Endothelial cell of umbilical vein (primary cell): ENCODE results near the gene NHS. TPM values are rescaled to one million over a fixed set of nuclear protein-coding genes. Genes with fewer than 3 reads are reported as not detected.

Experiments used
- BruUV-seq: library from RNA; stranded (reverse); fragments of 400-500 nt; replicated peaks from 2 replicates; lab custom pipeline; 2021; lab: Mats Ljungman, UMichigan
- CTCF ChIA-PET: fragments of 300-600, 350-600 bp; sonication (Branson Sonifier 250); formaldehyde crosslinking; loops from one replicate; lab custom pipeline; 2021; ENCODE audit warnings: antibody characterized with exemption, inconsistent platforms; lab: Charles Lee
- POLR2A ChIA-PET: fragments of 300-600, 350-600 bp; sonication (Branson Sonifier 250); formaldehyde crosslinking; loops from one replicate; lab custom pipeline; 2021; ENCODE audit warnings: antibody characterized with exemption, inconsistent platforms; lab: Charles Lee
- DNase-seq: peaks from one replicate; pipeline ENCODE4 v3.0.0-alpha.2; 2011; ENCODE audit warnings: low read depth, low spot score
- FAIRE-seq: peaks from 2 replicates; lab custom pipeline; 2011; peaks lifted over from hg19 to GRCh38; lab: Jason Lieb, UNC
- H2AFZ ChIP-seq: 2 replicates; pipeline ENCODE4 v1.6.0; 2012; ENCODE audit warnings: low read depth, low read length, control low read depth, inconsistent platforms
- H3K27ac ChIP-seq: 2 replicates; pipeline ENCODE4 v1.5.1; 2011; ENCODE audit warnings: low read depth, mild to moderate bottlenecking, control low read depth, low read length, moderate library complexity; ENCODE audit not compliant: insufficient read depth
- H3K27me3 ChIP-seq, 2 experiments: 2 replicates each; pipeline versions ENCODE4 v1.6.0 to v1.6.1; 2011; ENCODE audit warnings: low read length in 2 of 2, mixed read lengths in 1 of 2; ENCODE audit not compliant: control insufficient read depth in 2 of 2, insufficient read depth in 2 of 2
- H3K36me3 ChIP-seq, 2 experiments: 2 replicates in 1 of 2; 3 replicates in 1 of 2; pipeline ENCODE4 v1.5.1; 2011; ENCODE audit warnings: low read length in 2 of 2, mild to moderate bottlenecking in 1 of 2, moderate library complexity in 1 of 2; ENCODE audit not compliant: control insufficient read depth in 2 of 2, insufficient read depth in 2 of 2; ENCODE audit errors: extremely low read depth in 1 of 2
- H3K4me1 ChIP-seq: 3 replicates; pipeline ENCODE4 v1.5.1; 2011; ENCODE audit warnings: mild to moderate bottlenecking, low read length; ENCODE audit not compliant: control insufficient read depth, insufficient read depth; ENCODE audit errors: extremely low read depth
- H3K4me2 ChIP-seq: 2 replicates; pipeline ENCODE4 v1.6.1; 2011; ENCODE audit warnings: low read length, control low read depth, mixed read lengths; ENCODE audit not compliant: insufficient read depth
- H3K4me3 ChIP-seq, 3 experiments: fragments of 200-600 bp in 1 of 3; sonication (generic), shearing (Covaris generic) in 1 of 3; replicated peaks in 1 of 3; 2 replicates each; pipeline ENCODE4 v1.5.1; 2011 to 2016; ENCODE audit warnings: control low read depth in 3 of 3, low read length in 3 of 3, mild to moderate bottlenecking in 2 of 3, inconsistent platforms in 1 of 3, low read depth in 1 of 3, moderate library complexity in 1 of 3; ENCODE audit not compliant: insufficient read depth in 1 of 3
- H3K79me2 ChIP-seq: 2 replicates; pipeline ENCODE4 v1.6.0; 2012; ENCODE audit warnings: low read length, inconsistent platforms; ENCODE audit not compliant: control insufficient read depth, insufficient read depth
- H3K9ac ChIP-seq: replicated peaks from 2 replicates; pipeline ENCODE3; 2011; ENCODE audit warnings: low read length, control low read depth; ENCODE audit not compliant: insufficient read depth; ENCODE audit errors: extremely low read depth
- H3K9me1 ChIP-seq: replicated peaks from 3 replicates; pipeline ENCODE4 v1.6.0; 2011; ENCODE audit warnings: mild to moderate bottlenecking, low read length; ENCODE audit not compliant: control insufficient read depth, insufficient read depth; ENCODE audit errors: extremely low read depth
- H3K9me3 ChIP-seq: replicated peaks from 2 replicates; pipeline ENCODE4 v1.5.1; 2012; ENCODE audit warnings: low read length, inconsistent platforms; ENCODE audit not compliant: control insufficient read depth, insufficient read depth
- H4K20me1 ChIP-seq: replicated peaks from 2 replicates; pipeline ENCODE3; 2011; ENCODE audit warnings: mild to moderate bottlenecking, low read length; ENCODE audit not compliant: control insufficient read depth, insufficient read depth; ENCODE audit errors: extremely low read depth
- EZH2 ChIP-seq: IDR thresholded peaks from 2 replicates; pipeline ENCODE4 v1.6.1; 2012; ENCODE audit warnings: borderline replicate concordance, low read depth, mild to moderate bottlenecking, moderate library complexity, low read length, inconsistent platforms; ENCODE audit not compliant: severe bottlenecking
- FOS ChIP-seq: IDR thresholded peaks from 2 replicates; pipeline ENCODE4 v1.6.1; 2011; ENCODE audit warnings: mild to moderate bottlenecking, low read length, moderate library complexity, borderline replicate concordance; ENCODE audit not compliant: insufficient read depth
- JUN ChIP-seq: IDR thresholded peaks from 2 replicates; pipeline ENCODE4 v1.6.1; 2011; ENCODE audit warnings: borderline replicate concordance, low read depth; ENCODE audit not compliant: insufficient read length, insufficient read depth
- MYC ChIP-seq: IDR thresholded peaks from one replicate; pipeline ENCODE4 v1.6.1; 2011; ENCODE audit warnings: mild to moderate bottlenecking, low read depth, low read length
- POLR2A ChIP-seq: IDR thresholded peaks from 2 replicates; pipeline ENCODE4 v1.6.1; 2012; ENCODE audit warnings: low read depth, mild to moderate bottlenecking, control low read depth, low read length
- POLR2AphosphoS5 ChIP-seq: IDR thresholded peaks from 2 replicates; pipeline ENCODE4 v1.6.1; 2012; ENCODE audit warnings: low read depth, mild to moderate bottlenecking, control low read depth, low read length, moderate library complexity; ENCODE audit not compliant: insufficient read depth
- dilution Hi-C: fragments of 300-500 bp; cut with MboI; formaldehyde crosslinking; loops from one replicate; pipeline ENCODE4 v1.15.0; 2019; ENCODE audit warnings: low sequenced_read_pairs; ENCODE audit not compliant: extremely low pct_ligation_motif_present
- intact Hi-C: fragments of 100-400 bp; cut with micrococcal nuclease; formaldehyde crosslinking; loops from one replicate; pipeline ENCODE4 v1.10.0; 2022
- polyA plus RNA-seq, 4 experiments: library from polyadenylated mRNA; depleted of rRNA in 3 of 4; stranded (reverse) in 3 of 4; unstranded in 1 of 4; fragments of >200 nt; gene quantifications; 2 replicates each; pipeline versions ENCODE4 v1.2.1 to v1.2.3, GENCODE V29; 2011 to 2012; ENCODE audit warnings: missing spikeins in 1 of 4
- total RNA-seq: library from RNA; stranded (reverse); gene quantifications from 2 replicates; pipeline ENCODE4 v1.2.3, GENCODE V29; 2021
- TF ChIP-seq, protein P1 (sequence below), 2 donors: IDR thresholded peaks; 1 replicate in 1 of 2; 2 replicates in 1 of 2; pipeline ENCODE4 v1.5.1; 2011; ENCODE audit warnings: low read length in 2 of 2, mild to moderate bottlenecking in 2 of 2, moderate library complexity in 2 of 2, control low read depth in 1 of 2, inconsistent platforms in 1 of 2, low read depth in 1 of 2; ENCODE audit not compliant: insufficient read depth in 1 of 2; ENCODE audit errors: extremely low read depth in 1 of 2
- TF ChIP-seq, protein P2 (sequence below): IDR thresholded peaks from 2 replicates; pipeline ENCODE4 v1.6.1; 2011; ENCODE audit not compliant: insufficient read depth, insufficient read length

The NHS gene
- total and polyA plus RNA-seq, 2 donors (not counting 3 experiments of a cell fraction or from before 2014, with no cell fraction given) = 0.07 to 0.46 TPM

DNA sequence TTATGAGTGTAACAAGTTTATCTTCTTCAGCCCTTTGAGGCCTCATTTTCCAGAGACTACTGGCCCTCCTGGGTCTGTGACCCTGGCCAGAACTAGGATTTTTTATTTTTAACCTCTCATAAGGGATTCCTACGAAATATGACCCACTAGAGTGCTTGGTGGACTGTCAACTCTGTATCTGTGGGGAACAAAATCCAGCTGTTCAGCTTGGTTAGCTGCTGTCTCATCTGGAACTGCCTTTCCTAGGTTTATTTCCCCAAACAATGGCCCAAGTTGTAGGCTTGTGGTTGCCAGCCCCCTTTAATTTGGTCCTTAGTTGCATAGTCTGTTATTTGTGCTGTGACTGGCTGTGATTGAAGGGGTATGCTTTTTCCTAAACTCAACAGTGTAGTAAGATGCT is 56.2 kb downstream of the NHS start:
- ChIA-PET POLR2A (no interaction called here), CTCF (no interaction called here)
- Histone ChIP-seq H3K4me1 (no peaks in the 10 kb centered on the region), H3K9me1 (no peaks in the 10 kb centered on the region), H3K4me2 (no peak overlapping the region), H2AFZ (no peak overlapping the region), H3K27me3 (no peaks in the 10 kb centered on the region), H3K9ac (no peak overlapping the region), H3K79me2 (no peaks in the 10 kb centered on the region), H3K36me3 (no peaks in the 10 kb centered on the region), H3K9me3 (no peaks in the 10 kb centered on the region), H3K4me3 (no peak overlapping the region), H4K20me1 (no peaks in the 10 kb centered on the region), H3K27ac (no peak overlapping the region)
- dilution Hi-C loops (no loop called here), intact Hi-C loops (no loop called here)
- FAIRE-seq (no peak), DNase-seq (no peak)
- TF ChIP-seq POLR2A (no peak), POLR2AphosphoS5 (no peak), MYC (no peak), JUN (no peak), EZH2 (no peak)
- TF ChIP-seq, protein P1, sequence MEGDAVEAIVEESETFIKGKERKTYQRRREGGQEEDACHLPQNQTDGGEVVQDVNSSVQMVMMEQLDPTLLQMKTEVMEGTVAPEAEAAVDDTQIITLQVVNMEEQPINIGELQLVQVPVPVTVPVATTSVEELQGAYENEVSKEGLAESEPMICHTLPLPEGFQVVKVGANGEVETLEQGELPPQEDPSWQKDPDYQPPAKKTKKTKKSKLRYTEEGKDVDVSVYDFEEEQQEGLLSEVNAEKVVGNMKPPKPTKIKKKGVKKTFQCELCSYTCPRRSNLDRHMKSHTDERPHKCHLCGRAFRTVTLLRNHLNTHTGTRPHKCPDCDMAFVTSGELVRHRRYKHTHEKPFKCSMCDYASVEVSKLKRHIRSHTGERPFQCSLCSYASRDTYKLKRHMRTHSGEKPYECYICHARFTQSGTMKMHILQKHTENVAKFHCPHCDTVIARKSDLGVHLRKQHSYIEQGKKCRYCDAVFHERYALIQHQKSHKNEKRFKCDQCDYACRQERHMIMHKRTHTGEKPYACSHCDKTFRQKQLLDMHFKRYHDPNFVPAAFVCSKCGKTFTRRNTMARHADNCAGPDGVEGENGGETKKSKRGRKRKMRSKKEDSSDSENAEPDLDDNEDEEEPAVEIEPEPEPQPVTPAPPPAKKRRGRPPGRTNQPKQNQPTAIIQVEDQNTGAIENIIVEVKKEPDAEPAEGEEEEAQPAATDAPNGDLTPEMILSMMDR (IDR thresholded peaks at IDR 0.05; ENCODE audit: extremely low read depth in 1 of 2, insufficient read depth in 1 of 2, low read depth in 1 of 2, low read length in 2 of 2) = no peak
- no TSS peak for BruUV-seq

DNA sequence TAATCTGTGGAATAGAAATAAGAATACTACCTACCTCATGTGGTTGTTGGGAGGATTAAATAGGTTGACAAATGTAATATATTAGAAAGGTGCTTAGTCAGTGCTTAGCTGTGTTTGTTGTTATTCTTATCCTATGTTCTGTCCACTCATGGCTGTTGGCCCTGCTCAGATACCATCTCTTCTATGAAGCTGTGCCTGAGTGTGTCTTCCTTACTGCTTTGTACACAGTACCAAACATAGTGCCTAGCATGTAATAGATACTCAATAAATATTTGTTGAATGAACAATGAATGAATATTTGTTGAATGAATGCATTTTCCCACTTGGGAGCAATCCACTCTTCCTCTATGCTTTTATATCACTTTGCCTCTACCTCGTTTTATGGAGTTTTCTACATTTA is 57.2 kb downstream of the NHS start:
- Histone ChIP-seq H3K9me3 (no peaks in the 10 kb centered on the region), H2AFZ (no peak overlapping the region), H3K4me1 (no peaks in the 10 kb centered on the region), H3K9ac (no peak overlapping the region), H4K20me1 (no peaks in the 10 kb centered on the region), H3K27ac (no peak overlapping the region), H3K9me1 (no peaks in the 10 kb centered on the region), H3K4me2 (no peak overlapping the region), H3K4me3 (no peak overlapping the region), H3K79me2 (no peaks in the 10 kb centered on the region), H3K36me3 (no peaks in the 10 kb centered on the region), H3K27me3 (no peaks in the 10 kb centered on the region)
- CTCF ChIA-PET = no interaction called here
- BruUV-seq = no TSS peak
- FAIRE-seq (no peak), DNase-seq (no peak)
- POLR2A ChIA-PET = no interaction called here
- intact Hi-C loops = no loop called here
- dilution Hi-C loops = no loop called here
- TF ChIP-seq FOS = no peak
- TF ChIP-seq JUN = no peak
- TF ChIP-seq, protein P2, sequence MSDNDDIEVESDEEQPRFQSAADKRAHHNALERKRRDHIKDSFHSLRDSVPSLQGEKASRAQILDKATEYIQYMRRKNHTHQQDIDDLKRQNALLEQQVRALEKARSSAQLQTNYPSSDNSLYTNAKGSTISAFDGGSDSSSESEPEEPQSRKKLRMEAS = no peak
- TF ChIP-seq, protein P1 (IDR thresholded peaks at IDR 0.05; ENCODE audit: extremely low read depth in 1 of 2, insufficient read depth in 1 of 2, low read depth in 1 of 2, low read length in 2 of 2) = no peak
- TF ChIP-seq EZH2 = no peak
- no peak for TF ChIP-seq POLR2A
- TF ChIP-seq POLR2AphosphoS5 = no peak
- no peak for TF ChIP-seq MYC
